GM13976 (cell line): Measurements from ENCODE around the gene MKI67.
A peak's percentile ranks its signal among the peaks of the same experiment; 100 is the strongest.

ENCODE experiments used
- DNase-seq: peaks from one replicate; pipeline ENCODE4 v3.0.0; 2012; ENCODE audit warnings: low spot score
- CTCF ChIP-seq: IDR thresholded peaks from 2 replicates; pipeline ENCODE4 v1.5.1; 2012; ENCODE audit warnings: borderline replicate concordance, mild to moderate bottlenecking; ENCODE audit not compliant: insufficient read depth; ENCODE audit errors: extremely low read depth, missing control alignments, control extremely low read depth
- in situ Hi-C: fragments of 300-500 bp; cut with MboI; formaldehyde crosslinking; loops from one replicate; pipeline ENCODE4 v1.12.0; 2022; ENCODE audit warnings: low sequenced_read_pairs, mixed read lengths, inconsistent platforms; ENCODE audit not compliant: unreplicated experiment

MKI67 gene

DNA sequence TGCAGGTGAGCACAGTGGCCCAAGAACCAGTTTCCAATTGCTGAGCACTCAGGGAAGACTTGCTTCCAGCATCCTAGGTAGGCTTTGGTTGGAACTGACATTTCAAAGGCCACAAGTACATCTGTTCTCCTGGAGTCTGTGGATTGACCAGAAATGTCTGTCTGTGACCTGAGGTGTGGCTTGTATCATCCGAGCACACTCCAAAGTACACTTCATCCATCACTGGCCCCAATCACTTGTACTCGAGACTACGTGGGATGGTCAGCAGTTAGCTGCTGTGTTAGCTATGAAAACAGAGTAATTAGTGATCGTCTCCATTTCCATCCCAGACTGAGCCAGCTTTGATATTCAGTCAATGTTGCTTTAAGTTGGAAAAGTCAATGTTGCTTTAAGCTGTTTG lies 45.0 kb downstream of the MKI67 start:
- in situ Hi-C loops: no loop called here
- no peak for DNase-seq
- TF ChIP-seq CTCF: no peak

DNA sequence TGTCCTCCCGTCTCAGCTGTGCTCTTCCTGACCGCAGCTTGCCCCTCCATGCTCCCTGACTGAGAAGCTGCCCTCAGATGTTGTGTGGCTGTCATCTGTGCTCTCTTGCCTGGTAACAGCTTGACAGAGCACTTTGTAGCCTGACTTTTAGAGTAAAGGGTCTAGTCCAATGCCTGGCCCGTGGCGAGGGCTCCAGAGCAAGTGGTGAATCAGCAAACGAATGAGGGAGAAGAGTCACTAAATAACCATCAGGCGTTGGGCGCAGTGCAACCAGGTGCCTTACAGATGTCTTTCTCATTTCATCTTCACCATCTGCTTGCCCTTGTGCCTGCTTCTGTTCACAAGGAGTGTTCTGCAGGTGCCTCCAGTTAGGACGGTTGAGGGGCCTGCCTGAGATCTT lies 45.6 kb downstream of the MKI67 start:
- no peak for TF ChIP-seq CTCF
- in situ Hi-C loops: no loop called here
- no peak for DNase-seq

DNA sequence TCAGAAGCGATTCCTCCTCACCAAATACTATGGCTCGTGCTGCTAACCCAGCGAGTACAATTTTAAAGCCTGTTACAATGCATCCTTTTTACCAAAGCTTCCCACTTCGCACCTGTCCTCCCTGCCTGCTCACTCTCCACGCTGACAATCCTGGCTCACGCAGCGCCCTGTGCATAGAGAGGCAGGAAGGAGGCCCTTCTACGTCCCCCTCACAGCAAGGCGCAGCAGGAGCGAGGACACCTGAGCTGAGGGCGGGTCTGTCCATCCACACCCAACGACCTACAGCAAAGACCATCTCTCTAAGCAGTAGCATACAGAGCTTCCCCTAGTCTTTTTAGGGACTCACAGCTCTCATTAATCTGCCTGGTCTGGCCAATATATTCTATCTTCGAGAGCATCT lies 46.0 kb downstream of the MKI67 start:
- TF ChIP-seq CTCF: no peak
- no peak for DNase-seq
- in situ Hi-C loops: no loop called here

DNA sequence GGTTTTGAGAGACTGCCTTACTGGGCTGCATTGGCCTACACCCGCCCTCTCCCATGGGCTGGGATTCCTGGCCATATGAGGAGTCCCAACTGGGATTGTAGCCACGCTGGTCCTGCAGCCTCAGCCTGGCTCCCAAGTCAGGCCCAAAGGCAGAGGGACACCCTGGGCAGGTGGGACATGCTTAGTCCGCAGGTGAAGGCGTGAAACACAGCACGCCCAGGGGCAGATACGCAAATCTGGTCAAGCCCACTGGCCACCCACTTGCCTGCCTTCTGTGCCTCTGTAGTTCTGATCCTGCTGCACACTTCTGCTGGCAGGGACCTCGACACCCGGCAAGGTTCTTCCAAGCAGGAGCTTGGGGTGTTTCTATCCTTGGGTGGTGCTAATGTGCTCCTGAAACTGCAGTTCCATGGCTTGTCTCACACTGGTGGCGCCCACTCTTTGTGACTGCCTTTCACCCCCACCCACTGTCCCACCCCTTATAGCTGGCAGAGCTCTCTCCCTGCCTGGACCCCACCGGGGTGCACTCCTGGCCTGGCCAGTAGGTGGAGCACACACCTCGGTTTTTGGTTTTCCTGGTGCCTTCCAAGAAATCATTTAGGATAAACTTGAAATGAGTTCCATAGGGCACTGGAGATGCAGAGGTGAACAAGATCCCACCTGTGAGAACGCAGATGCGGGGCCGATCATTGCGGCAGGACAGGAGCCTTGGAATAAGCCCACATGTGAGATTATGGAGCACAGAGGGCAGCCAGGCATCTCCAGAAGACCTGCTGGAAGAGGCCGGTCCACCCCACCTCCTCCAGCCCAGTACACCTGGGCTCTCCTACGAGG lies 47.9 kb downstream of the MKI67 start:
- DNase-seq: peak; percentile 78
- TF ChIP-seq CTCF: peak; percentile 82
- in situ Hi-C loops: loop anchor here (5.0 kb wide), 1 partner anchor 74 kb away; no protein-coding TSS in a partner anchor

DNA sequence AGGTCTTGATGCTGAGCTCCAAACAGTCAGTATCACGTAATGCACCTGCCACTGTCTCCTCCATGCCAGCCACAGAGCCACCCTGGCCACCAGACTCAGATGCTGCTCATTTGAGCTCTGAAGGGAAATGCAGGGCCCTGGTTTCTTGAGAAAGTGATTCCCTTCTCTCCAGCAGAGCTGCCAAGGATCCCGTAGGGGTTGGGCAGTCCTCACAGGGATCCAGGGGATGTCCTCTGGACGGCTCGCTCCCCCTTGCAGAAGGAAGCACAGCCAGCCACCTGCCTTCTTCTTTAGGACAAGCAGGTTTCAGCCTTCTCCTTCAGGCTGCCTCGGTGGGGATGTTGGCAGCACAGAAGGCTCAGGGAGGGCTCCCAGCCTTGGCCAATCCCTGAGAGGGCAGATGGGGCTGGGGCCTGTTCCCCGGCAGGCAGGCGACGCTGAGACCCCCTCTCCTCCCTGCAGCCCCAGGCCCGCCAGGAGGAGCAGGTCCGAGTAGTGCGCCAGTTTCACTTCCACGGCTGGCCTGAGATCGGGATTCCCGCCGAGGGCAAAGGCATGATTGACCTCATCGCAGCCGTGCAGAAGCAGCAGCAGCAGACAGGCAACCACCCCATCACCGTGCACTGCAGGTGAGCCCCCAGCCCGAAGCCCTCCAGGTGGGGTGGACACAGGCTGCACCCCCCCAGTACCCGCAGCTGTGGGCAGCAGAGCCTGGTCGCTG lies 48.9 kb downstream of the MKI67 start:
- no peak for DNase-seq
- TF ChIP-seq CTCF: no peak
- in situ Hi-C loops: loop anchor here (5.0 kb wide), 1 partner anchor 75 kb away; no protein-coding TSS in a partner anchor

- TF ChIP-seq CTCF: no peak
- DNase-seq: no peak
- in situ Hi-C loops: no loop called here
Measured at GRCh38 chr10:128074589-128074988, 51.6 kb downstream of the MKI67 start.
